Spleen (tissue), 11 donors: ENCODE results near the gene FAM83E. TPM values are rescaled to one million over a fixed set of nuclear protein-coding genes. Genes with fewer than 3 reads are reported as not detected.
A peak's percentile ranks its signal among the peaks of the same experiment; 100 is the strongest.

Experiments
- DNase-seq: peaks from one replicate; pipeline ENCODE4 v3.0.0-alpha.2; 2020
- H3K27ac ChIP-seq, 8 donors: fragments of 200-600 bp; sonication (generic) in 7 of 8; 1 replicate in 4 of 8; 2 replicates in 4 of 8; pipeline versions ENCODE4 v1.5.0 to v1.8.0; 2016 to 2021; ENCODE audit warnings: inconsistent platforms in 4 of 8, mild to moderate bottlenecking in 4 of 8, moderate library complexity in 1 of 8
- H3K27me3 ChIP-seq, 7 donors: fragments of 200-600 bp; sonication (generic) in 6 of 7; replicated peaks in 1 of 7; 1 replicate in 4 of 7; 2 replicates in 3 of 7; pipeline versions ENCODE4 v1.5.0 to v1.8.0; 2016 to 2021; ENCODE audit warnings: inconsistent platforms in 3 of 7, mild to moderate bottlenecking in 1 of 7
- H3K36me3 ChIP-seq, 6 donors: fragments of 200-600 bp; sonication (generic) in 5 of 6; 1 replicate in 4 of 6; 2 replicates in 2 of 6; pipeline versions ENCODE4 v1.5.0 to v1.8.0; 2016 to 2021; ENCODE audit warnings: inconsistent platforms in 2 of 6
- H3K4me1 ChIP-seq, 6 donors: fragments of 200-600 bp; sonication (generic) in 5 of 6; 1 replicate in 3 of 6; 2 replicates in 3 of 6; pipeline versions ENCODE4 v1.5.0 to v1.8.0; 2016 to 2021; ENCODE audit warnings: inconsistent platforms in 3 of 6
- H3K4me3 ChIP-seq, 8 donors: fragments of 200-600 bp; sonication (generic) in 7 of 8; 1 replicate in 4 of 8; 2 replicates in 4 of 8; pipeline versions ENCODE4 v1.5.0 to v1.8.0; 2016 to 2021; ENCODE audit warnings: inconsistent platforms in 4 of 8, mild to moderate bottlenecking in 4 of 8, moderate library complexity in 2 of 8
- H3K9me3 ChIP-seq, 8 donors: fragments of 200-600 bp; sonication (generic) in 7 of 8; 1 replicate in 4 of 8; 2 replicates in 4 of 8; pipeline versions ENCODE4 v1.5.0 to v1.8.0; 2016 to 2021; ENCODE audit warnings: inconsistent platforms in 4 of 8
- CTCF ChIP-seq, 11 experiments: fragments of 200-600 bp in 7 of 11; fragments of 450-650 bp in 4 of 11; sonication (generic) in 4 of 11; IDR thresholded peaks in 8 of 11; conservative IDR thresholded peaks in 3 of 11; 1 replicate in 7 of 11; 2 replicates in 4 of 11; pipeline versions ENCODE4 v1.4.0 to v1.8.0; 2016 to 2021; ENCODE audit warnings: antibody characterized with exemption in 11 of 11, inconsistent platforms in 4 of 11, mild to moderate bottlenecking in 1 of 11
- POLR2A ChIP-seq, 3 donors: fragments of 450-650 bp; IDR thresholded peaks; one replicate each; pipeline ENCODE4 v1.5.1; 2017; ENCODE audit warnings: antibody characterized with exemption in 3 of 3, mild to moderate bottlenecking in 1 of 3
- POLR2AphosphoS5 ChIP-seq, 3 donors: sonication (generic); formaldehyde crosslinking; IDR thresholded peaks; one replicate each; pipeline ENCODE4 v1.5.1; 2017; ENCODE audit warnings: antibody characterized with exemption in 3 of 3
- WGBS, 5 donors: extraction: QIAGEN DNeasy Blood & Tissue Kit in 3 of 5; methylation state at CpG; one replicate each; pipeline versions ENCODE4 v1.1.5 to v1.1.7; 2013 to 2018; 5-methylcytosine and 5-hydroxymethylcytosine counted together
- intact Hi-C: fragments of 100-400 bp; cut with DNase I; formaldehyde crosslinking; loops from one replicate; pipeline ENCODE4 v1.15.0; 2023; ENCODE audit warnings: low total_unique reads
- polyA plus RNA-seq, 3 donors: library from polyadenylated mRNA; stranded (reverse); fragments of 200-250 nt; gene quantifications; one replicate each; pipeline ENCODE4 v1.2.1, GENCODE V29; 2013
- total RNA-seq, 7 donors: library from RNA; depleted of rRNA in 3 of 7; stranded (reverse); fragments of >200 nt in 3 of 7; fragmentation: NEBNext Ultra II Directional in 4 of 7; extraction: Animal tissue kit (Norgen Biotek cat#: 25700) in 4 of 7; gene quantifications; one replicate each; pipeline versions ENCODE4 v1.1.0 to v1.2.1, GENCODE V29; 2016 to 2021
- donor health status: healthy with polysubstance abuse.
- donor health status: DM: no; HTN: no; CAD: no; lungs with moderate emphysema.
- donor health status: DM: no; HTN: no; CAD: no.
- donor health status: Bipolar disorder and iron deficiency.
- donor health status: healthy.
- donor health status: DM: no; HTN: no; CAD: no.
- donor health status: DM: yes; HTN: yes; CAD: no.

FAM83E gene
- total and polyA plus RNA-seq, 10 donors = 0.04 to 2.0 (median 0.46) TPM; not detected in 5

GRCh38 chr19:48628486-48629296, 13.8 kb upstream of the FAM83E start:
- no peaks in the 10 kb centered on the region for H3K9me3 ChIP-seq
- no peak overlapping the region for H3K4me3 ChIP-seq
- WGBS, 5 donors = 76 to 92% (median 85%) methylated on average over 32 to 34 of the region's 34 CpGs
- intact Hi-C loops = no loop called here
- DNase-seq = peak; percentile 80
- TF ChIP-seq POLR2A (IDR thresholded peaks at IDR 0.05) (no peak), POLR2AphosphoS5 (IDR thresholded peaks at IDR 0.05) (peak in 2 of 3 donors; percentile 15 to 22)
- H3K36me3 ChIP-seq = peaks cover 0 to 79% (median 42%) of the 10 kb centered on the region in 6 donors
- peak overlapping the region in 3 of 8 donors; percentile 14 to 81 (median 78) for H3K27ac ChIP-seq
- H3K4me1 ChIP-seq = peaks cover 31 to 96% (median 51%) of the 10 kb centered on the region in 6 donors
- no peaks in the 10 kb centered on the region for H3K27me3 ChIP-seq

DNA sequence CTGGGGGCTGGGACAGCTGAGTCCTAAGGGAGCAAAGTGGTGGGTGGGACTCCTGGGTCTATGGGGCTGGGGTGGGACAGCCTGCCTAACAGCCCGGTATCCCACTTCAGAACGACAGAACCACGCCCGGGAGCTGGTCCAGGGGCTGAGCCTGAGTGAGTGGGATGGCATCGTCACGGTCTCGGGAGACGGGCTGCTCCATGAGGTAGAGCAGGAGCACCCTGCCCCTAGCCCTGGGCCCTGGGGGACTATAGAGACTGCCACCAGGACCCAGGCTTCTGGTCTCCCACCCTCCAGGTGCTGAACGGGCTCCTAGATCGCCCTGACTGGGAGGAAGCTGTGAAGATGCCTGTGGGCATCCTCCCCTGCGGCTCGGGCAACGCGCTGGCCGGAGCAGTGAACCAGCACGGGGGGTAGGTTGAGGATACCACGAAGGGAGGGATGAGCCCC, 13.0 kb upstream of the FAM83E start:
- no peaks in the 10 kb centered on the region for H3K27me3 ChIP-seq
- H3K36me3 ChIP-seq = peaks cover 0 to 76% (median 38%) of the 10 kb centered on the region in 6 donors
- no peak overlapping the region for H3K4me3 ChIP-seq
- peak overlapping the region in 2 of 8 donors; percentile 14 to 41 for H3K27ac ChIP-seq
- TF ChIP-seq CTCF (IDR thresholded peaks at IDR 0.05 in 8 of 11, conservative IDR thresholded peaks at IDR 0.05 in 3 of 11) (no peak), POLR2AphosphoS5 (IDR thresholded peaks at IDR 0.05) (peak in 1 of 3 donors; percentile 57), POLR2A (IDR thresholded peaks at IDR 0.05) (no peak)
- DNase-seq = peak; percentile 76
- peaks cover 31 to 96% (median 51%) of the 10 kb centered on the region in 6 donors for H3K4me1 ChIP-seq
- WGBS, 5 donors = 90 to 96% (median 93%) methylated on average over 15 to 17 of the region's 17 CpGs
- intact Hi-C loops = no loop called here
- H3K9me3 ChIP-seq = no peaks in the 10 kb centered on the region

GRCh38 chr19:48627201-48627864, 12.5 kb upstream of the FAM83E start:
- H3K27ac ChIP-seq = peak overlapping the region in 2 of 8 donors; percentile 14 to 41
- WGBS, 5 donors = 81 to 88% (median 85%) methylated on average over 6 of the region's 6 CpGs
- no peak overlapping the region for H3K4me3 ChIP-seq
- peak; percentile 79 for DNase-seq
- H3K27me3 ChIP-seq = no peaks in the 10 kb centered on the region
- H3K36me3 ChIP-seq = peaks cover 0 to 76% (median 33%) of the 10 kb centered on the region in 6 donors
- H3K9me3 ChIP-seq = no peaks in the 10 kb centered on the region
- peaks cover 27 to 96% (median 50%) of the 10 kb centered on the region in 6 donors for H3K4me1 ChIP-seq
- TF ChIP-seq POLR2A (IDR thresholded peaks at IDR 0.05) (no peak), CTCF (IDR thresholded peaks at IDR 0.05 in 8 of 11, conservative IDR thresholded peaks at IDR 0.05 in 3 of 11) (no peak), POLR2AphosphoS5 (IDR thresholded peaks at IDR 0.05) (no peak)
- intact Hi-C loops = no loop called here

DNA sequence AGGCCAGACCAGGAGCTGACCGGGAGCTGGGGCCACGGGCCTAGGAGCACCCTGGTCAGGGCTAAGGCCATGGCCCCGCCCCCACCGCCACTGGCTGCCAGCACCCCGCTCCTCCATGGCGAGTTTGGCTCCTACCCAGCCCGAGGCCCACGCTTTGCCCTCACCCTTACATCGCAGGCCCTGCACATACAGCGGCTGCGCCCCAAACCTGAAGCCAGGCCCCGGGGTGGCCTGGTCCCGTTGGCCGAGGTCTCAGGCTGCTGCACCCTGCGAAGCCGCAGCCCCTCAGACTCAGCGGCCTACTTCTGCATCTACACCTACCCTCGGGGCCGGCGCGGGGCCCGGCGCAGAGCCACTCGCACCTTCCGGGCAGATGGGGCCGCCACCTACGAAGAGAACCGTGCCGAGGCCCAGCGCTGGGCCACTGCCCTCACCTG, 11.0 kb upstream of the FAM83E start:
- DNase-seq = peak; percentile 86
- peaks cover 25 to 96% (median 47%) of the 10 kb centered on the region in 6 donors for H3K4me1 ChIP-seq
- WGBS, 5 donors = 94 to 98% (median 96%) methylated on average over 28 to 30 of the region's 30 CpGs
- peaks cover 0 to 75% (median 26%) of the 10 kb centered on the region in 6 donors for H3K36me3 ChIP-seq
- TF ChIP-seq POLR2AphosphoS5 (IDR thresholded peaks at IDR 0.05) (peak in 1 of 3 donors; percentile 29), POLR2A (IDR thresholded peaks at IDR 0.05) (no peak)
- H3K27me3 ChIP-seq = no peaks in the 10 kb centered on the region
- no peaks in the 10 kb centered on the region for H3K9me3 ChIP-seq
- peak overlapping the region in 1 of 8 donors; percentile 11 for H3K27ac ChIP-seq
- intact Hi-C loops = no loop called here
- H3K4me3 ChIP-seq = no peak overlapping the region
